Mucosa of descending colon (tissue), 3 donors: ENCODE measurements around the gene IL23R. TPM values are rescaled to one million over a fixed set of nuclear protein-coding genes. Genes with fewer than 3 reads are reported as not detected.

Source experiments
- ATAC-seq: fragments of 200-7000 bp; cut with Tn5 transposase; one replicate; pipeline ENCODE4 v1.9.1; 2020; ENCODE audit warnings: mild to moderate bottlenecking, moderate library complexity
- DNase-seq, 3 donors: peaks; one replicate each; pipeline ENCODE4 v3.0.0-alpha.2; 2020
- H3K36me3 ChIP-seq: fragments of 200-600 bp; one replicate; pipeline ENCODE4 v1.8.0; 2021; ENCODE audit warnings: low read depth, mild to moderate bottlenecking
- H3K4me1 ChIP-seq: fragments of 200-600 bp; one replicate; pipeline ENCODE4 v1.8.0; 2021; ENCODE audit warnings: low read depth, mild to moderate bottlenecking
- H3K4me3 ChIP-seq: fragments of 200-600 bp; one replicate; pipeline ENCODE4 v1.8.0; 2021; ENCODE audit warnings: mild to moderate bottlenecking
- H3K9me3 ChIP-seq: fragments of 200-600 bp; one replicate; pipeline ENCODE4 v1.8.0; 2021; ENCODE audit warnings: mild to moderate bottlenecking
- CTCF ChIP-seq: fragments of 200-600 bp; IDR thresholded peaks from one replicate; pipeline ENCODE4 v1.8.0; 2022; ENCODE audit warnings: antibody characterized with exemption, mild to moderate bottlenecking
- intact Hi-C, 2 donors: fragments of 100-400 bp; cut with DNase I in 1 of 2; cut with micrococcal nuclease in 1 of 2; formaldehyde crosslinking; loops; one replicate each; pipeline versions ENCODE4 v1.11.0 to v1.11.1; 2022; cut with DNase I, micrococcal nuclease
- total RNA-seq, 3 donors: library from RNA; stranded (reverse); fragmentation: NEBNext Ultra II Directional in 2 of 3; extraction: Animal tissue kit (Norgen Biotek cat#: 25700) in 2 of 3; gene quantifications; one replicate each; pipeline versions ENCODE4 v1.2.1 to v1.2.4, GENCODE V29; 2021 to 2023
- donor health status: DM: no; HTN: no; CAD: no; lungs with moderate emphysema.
- donor health status: DM: no; HTN: no; CAD: no.
- donor health status: DM: no; HTN: yes; CAD: no.

IL23R gene
- total RNA-seq, 3 donors from 2014 or later = 1.1 to 3.4 (median 2.5) TPM

- no peaks in the 10 kb centered on the region for H3K9me3 ChIP-seq
- intact Hi-C loops = no loop called here
- no peak for TF ChIP-seq CTCF
- H3K4me3 ChIP-seq = no peak overlapping the region
- ATAC-seq (no peak), DNase-seq (no peak)
- H3K4me1 ChIP-seq = no peaks in the 10 kb centered on the region
- H3K36me3 ChIP-seq = no peaks in the 10 kb centered on the region
These were observed 43.3 kb downstream of the IL23R start for GRCh38 chr1:67209521-67209920.

- H3K36me3 ChIP-seq = no peaks in the 10 kb centered on the region
- TF ChIP-seq CTCF = no peak
- H3K4me3 ChIP-seq = no peak overlapping the region
- intact Hi-C loops = no loop called here
- DNase-seq (peak in 1 of 3 donors; percentile 77), ATAC-seq (peak; percentile 38)
- no peaks in the 10 kb centered on the region for H3K9me3 ChIP-seq
- no peaks in the 10 kb centered on the region for H3K4me1 ChIP-seq
These were observed 45.6 kb downstream of the IL23R start for GRCh38 chr1:67211589-67212563.

GRCh38 chr1:67213164-67213563 lies 46.9 kb downstream of the IL23R start:
- no peak overlapping the region for H3K4me3 ChIP-seq
- no peaks in the 10 kb centered on the region for H3K9me3 ChIP-seq
- peak; percentile 8 for TF ChIP-seq CTCF
- H3K36me3 ChIP-seq = no peaks in the 10 kb centered on the region
- DNase-seq (no peak), ATAC-seq (peak; percentile 41)
- H3K4me1 ChIP-seq = no peaks in the 10 kb centered on the region
- intact Hi-C loops = no loop called here

- Histone ChIP-seq H3K4me3 (no peak overlapping the region), H3K36me3 (no peaks in the 10 kb centered on the region), H3K4me1 (no peaks in the 10 kb centered on the region), H3K9me3 (no peaks in the 10 kb centered on the region)
- intact Hi-C loops = no loop called here
- no peak for TF ChIP-seq CTCF
- DNase-seq (no peak), ATAC-seq (no peak)
These were observed 47.7 kb downstream of the IL23R start for GRCh38 chr1:67213948-67214347.

GRCh38 chr1:67214420-67215174 lies 48.3 kb downstream of the IL23R start:
- ATAC-seq (peak; percentile 42), DNase-seq (peak in 1 of 3 donors; percentile 63)
- TF ChIP-seq CTCF = no peak
- intact Hi-C loops = no loop called here
- no peaks in the 10 kb centered on the region for H3K36me3 ChIP-seq
- H3K4me3 ChIP-seq = no peak overlapping the region
- no peaks in the 10 kb centered on the region for H3K4me1 ChIP-seq
- H3K9me3 ChIP-seq = no peaks in the 10 kb centered on the region
